Measurements from ENCODE around the gene MCUR1. TPM values are rescaled to one million over a fixed set of nuclear protein-coding genes. Genes with fewer than 3 reads are reported as not detected.

MCUR1 gene
- total and polyA plus RNA-seq, 10 of the 15 experiments (the other 5 are each of a cell fraction or from before 2014, with no cell fraction given) = 4.4 to 43.9 (median 18.3) TPM

- H3K27ac ChIP-seq (ENCODE audit: control insufficient read depth, insufficient read depth) = no peak overlapping the region; the same call in 1 of the 2 replicates
- POLR2A ChIA-PET = no interaction called here
- SMC1A ChIA-PET (ENCODE audit: uncharacterized antibody, unreplicated experiment) = interaction anchor here (0.7 to 2.3 kb wide), 2 partner anchors 18 to 150 kb away, joined by 3 to 8 read pairs; no protein-coding TSS in a partner anchor
- in situ Hi-C loops (cut with MboI) = no loop called here
- no peaks in the 10 kb centered on the region for H3K9me3 ChIP-seq (replicated peaks; ENCODE audit: control insufficient read depth, insufficient read depth, low read length)
- no peak for TF ChIP-seq NR2C2 (IDR thresholded peaks at IDR 0.05; ENCODE audit: borderline replicate concordance, control insufficient read depth, insufficient read length, low read depth)
- 0 out of 2 replicates have a peak, but pooled peaks have one; percentile 6 for TF ChIP-seq JUNB (IDR thresholded peaks at IDR 0.05)
- H3K27me3 ChIP-seq (replicated peaks in 1 of 2; ENCODE audit: control insufficient read depth in 2 of 2, insufficient read depth in 2 of 2, low read length in 1 of 2) = no peaks in the 10 kb centered on the region
- no peak for FAIRE-seq
- H3K4me3 ChIP-seq = peak overlapping the region; percentile 74; the same call in 1 of the 2 replicates
- BruUV-seq (replicated peaks) = no TSS peak
- RAD21 ChIA-PET (ENCODE audit: unreplicated experiment) = interaction anchor here (2.4 kb wide), 1 partner anchor 18 kb away, joined by 8 read pairs; no protein-coding TSS in a partner anchor
- CTCF ChIA-PET = interaction anchor here (5.0 kb wide), 1 partner anchor 18 kb away, joined by 39 read pairs; no protein-coding TSS in a partner anchor
- peaks cover 37% of the 10 kb centered on the region for H3K79me2 ChIP-seq (ENCODE audit: control insufficient read depth, insufficient read depth, low read length)
- H4K20me1 ChIP-seq (ENCODE audit: control insufficient read depth, insufficient read depth) = no peaks in the 10 kb centered on the region
- H2AFZ ChIP-seq (ENCODE audit: control insufficient read depth, low read depth, low read length) = no peak overlapping the region
- DNase-seq (ENCODE audit: low read depth, low spot score) = no peak
- H3K4me1 ChIP-seq (ENCODE audit: control insufficient read depth, insufficient read depth, low read length) = peaks cover 6% of the 10 kb centered on the region
- H3K9ac ChIP-seq (ENCODE audit: control insufficient read depth, insufficient read depth, low read length) = peak overlapping the region; percentile 18; the same call in 1 of the 2 replicates
- no peaks in the 10 kb centered on the region for H3K36me3 ChIP-seq (ENCODE audit: control insufficient read depth in 2 of 2, insufficient read depth in 2 of 2, low read length in 1 of 2)
- WGBS (ENCODE audit: insufficient coverage, insufficient replicate concordance, low lambda C conversion rate, missing lambda C conversion rate) = 37% methylated on average over 7 of the region's 7 CpGs
- peak overlapping the region; percentile 80 for H3K4me2 ChIP-seq (ENCODE audit: control insufficient read depth, insufficient read depth)
- intact Hi-C loops (cut with micrococcal nuclease; ENCODE audit: unreplicated experiment) = no loop called here
- ATAC-seq = no peak
These were observed 1.3 kb downstream of the MCUR1 start for GRCh38 chr6:13813026-13813425.

GRCh38 chr6:13812359-13812642, 2.1 kb downstream of the MCUR1 start:
- FAIRE-seq (no peak), ATAC-seq (no peak), DNase-seq (ENCODE audit: low read depth, low spot score) (no peak)
- POLR2A ChIA-PET = interaction anchor here (1.3 kb wide), 1 partner anchor 237 kb away, joined by 8 read pairs; the partner anchor contains the start of gene SIRT5
- H3K4me2 ChIP-seq (ENCODE audit: control insufficient read depth, insufficient read depth) = peak overlapping the region; percentile 46
- no peaks in the 10 kb centered on the region for H4K20me1 ChIP-seq (ENCODE audit: control insufficient read depth, insufficient read depth)
- TF ChIP-seq ZBED1 (IDR thresholded peaks at IDR 0.05; ENCODE audit: borderline replicate concordance) (no peak), PML (IDR thresholded peaks at IDR 0.05; ENCODE audit: low read length) (no peak), EP300 (IDR thresholded peaks at IDR 0.05; ENCODE audit: borderline replicate concordance in 1 of 2, control insufficient read depth in 1 of 2, low read depth in 2 of 2, low read length in 2 of 2) (no peak), SREBF1 (IDR thresholded peaks at IDR 0.05; ENCODE audit: low read length) (no peak), TCF3 (IDR thresholded peaks at IDR 0.05; ENCODE audit: borderline replicate concordance, insufficient read depth, low read depth, low read length) (no peak), CREB1 (IDR thresholded peaks at IDR 0.05; ENCODE audit: low read depth) (no peak), MYC (IDR thresholded peaks at IDR 0.05; ENCODE audit: insufficient read depth, insufficient read length, insufficient replicate concordance, low read length, severe bottlenecking) (no peak), RBBP5 (conservative IDR thresholded peaks at IDR 0.05) (no peak), E4F1 (IDR thresholded peaks at IDR 0.05; ENCODE audit: borderline replicate concordance, partially characterized antibody) (no peak), NBN (IDR thresholded peaks at IDR 0.05) (no peak)
- H3K79me2 ChIP-seq (ENCODE audit: control insufficient read depth, insufficient read depth, low read length) = peaks cover 37% of the 10 kb centered on the region
- in situ Hi-C loops (cut with MboI) (no loop called here), intact Hi-C loops (cut with micrococcal nuclease; ENCODE audit: unreplicated experiment) (no loop called here)
- H2AFZ ChIP-seq (ENCODE audit: control insufficient read depth, low read depth, low read length) = no peak overlapping the region
- H3K9ac ChIP-seq (ENCODE audit: control insufficient read depth, insufficient read depth, low read length) = no peak overlapping the region
- H3K27ac ChIP-seq (ENCODE audit: control insufficient read depth, insufficient read depth) = no peak overlapping the region
- no peaks in the 10 kb centered on the region for H3K36me3 ChIP-seq (ENCODE audit: control insufficient read depth in 2 of 2, insufficient read depth in 2 of 2, low read length in 1 of 2)
- SMC1A ChIA-PET (ENCODE audit: uncharacterized antibody, unreplicated experiment) = interaction anchor here (0.9 to 2.6 kb wide), 7 partner anchors 15 to 235 kb away, joined by 3 to 10 read pairs (median 4); no protein-coding TSS in a partner anchor
- BruUV-seq (replicated peaks) = no TSS peak
- CTCF ChIA-PET = interaction anchor here (1.0 to 5.0 kb wide), 4 partner anchors 17 to 308 kb away, joined by 3 to 39 read pairs (median 4); partner anchors contain the start of gene SIRT5
- RAD21 ChIA-PET (ENCODE audit: unreplicated experiment) = interaction anchor here (0.8 to 0.9 kb wide), 2 partner anchors 49 to 262 kb away, joined by 4 to 6 read pairs; no protein-coding TSS in a partner anchor
- WGBS (ENCODE audit: insufficient coverage, insufficient replicate concordance, low lambda C conversion rate, missing lambda C conversion rate) = 88% methylated on average over 5 of the region's 5 CpGs
- H3K4me3 ChIP-seq = peak overlapping the region; percentile 28; the same call in 1 of the 2 replicates
- peaks cover 6% of the 10 kb centered on the region for H3K4me1 ChIP-seq (ENCODE audit: control insufficient read depth, insufficient read depth, low read length)
- no peaks in the 10 kb centered on the region for H3K27me3 ChIP-seq (replicated peaks in 1 of 2; ENCODE audit: control insufficient read depth in 2 of 2, insufficient read depth in 2 of 2, low read length in 1 of 2)
- H3K9me3 ChIP-seq (replicated peaks; ENCODE audit: control insufficient read depth, insufficient read depth, low read length) = no peaks in the 10 kb centered on the region

All from GM12878 (cell line).